G401 (cell line): ENCODE measurements around the gene VKORC1. TPM values are rescaled to one million over a fixed set of nuclear protein-coding genes. Genes with fewer than 3 reads are reported as not detected.

ENCODE experiments used
- total RNA-seq: library from RNA; depleted of rRNA; stranded (reverse); fragments of >200 nt; shearing (Covaris generic); gene quantifications from 2 replicates; pipeline ENCODE4 v1.2.3, GENCODE V29; 2014; rRNA removed

Gene VKORC1
- total RNA-seq, 1 experiment from 2014 or later: 121 TPM

Other genes with a start within 250 kb of the VKORC1 start
- gene BCL7C, start 200.7 kb downstream of the VKORC1 start, total RNA-seq: 58.1 and 89.3 TPM in 2 replicates
- 2.1 and 2.4 TPM in 2 replicates for gene CTF1, start 198.2 kb downstream of the VKORC1 start, total RNA-seq
- gene FBXL19, start 171.2 kb downstream of the VKORC1 start, total RNA-seq: 67.1 and 85.6 TPM in 2 replicates
- 57.6 and 62.8 TPM in 2 replicates for gene ORAI3, start 145.7 kb downstream of the VKORC1 start, total RNA-seq
- 0.51 and 1.1 TPM in 2 replicates for gene SETD1A, start 137.0 kb downstream of the VKORC1 start, total RNA-seq
- gene HSD3B7, start 109.6 kb downstream of the VKORC1 start, total RNA-seq: 21.7 and 23.6 TPM in 2 replicates
- gene STX1B, start 84.2 kb downstream of the VKORC1 start, total RNA-seq: 0.37 and 5.4 TPM in 2 replicates
- 54.0 and 54.8 TPM in 2 replicates for gene STX4, start 61.2 kb downstream of the VKORC1 start, total RNA-seq
- gene ZNF668, start 20.6 kb downstream of the VKORC1 start, total RNA-seq: 27.9 and 52.0 TPM in 2 replicates
- 12.0 and 21.2 TPM in 2 replicates for gene ZNF646, start 20.4 kb downstream of the VKORC1 start, total RNA-seq
- 0.44 and 2.8 TPM in 2 replicates for gene PRSS53, start 5.9 kb downstream of the VKORC1 start, total RNA-seq
- 52.5 and 55.3 TPM in 2 replicates for gene BCKDK, start 13.6 kb upstream of the VKORC1 start, total RNA-seq
- gene KAT8, start 22.9 kb upstream of the VKORC1 start, total RNA-seq: 86.9 and 88.7 TPM in 2 replicates
- gene PRSS8, start 40.9 kb upstream of the VKORC1 start, total RNA-seq: 4.6 TPM in 1 of 2 replicates, not detected in the other
- gene PRSS36, start 55.3 kb upstream of the VKORC1 start, total RNA-seq: 0.06 TPM in 1 of 2 replicates, not detected in the other
- gene FUS, start 85.3 kb upstream of the VKORC1 start, total RNA-seq: 40.7 and 70.0 TPM in 2 replicates
- 17.2 and 27.2 TPM in 2 replicates for gene PYCARD, start 108.0 kb upstream of the VKORC1 start, total RNA-seq
- gene TRIM72, start 119.3 kb upstream of the VKORC1 start, total RNA-seq: not detected in 2 replicates
- not detected in 2 replicates for gene PYDC1, start 122.3 kb upstream of the VKORC1 start, total RNA-seq
- gene ITGAM, start 165.2 kb upstream of the VKORC1 start, total RNA-seq: 0.27 and 3.1 TPM in 2 replicates